Measurements from ENCODE around the gene LCN6.

DNA sequence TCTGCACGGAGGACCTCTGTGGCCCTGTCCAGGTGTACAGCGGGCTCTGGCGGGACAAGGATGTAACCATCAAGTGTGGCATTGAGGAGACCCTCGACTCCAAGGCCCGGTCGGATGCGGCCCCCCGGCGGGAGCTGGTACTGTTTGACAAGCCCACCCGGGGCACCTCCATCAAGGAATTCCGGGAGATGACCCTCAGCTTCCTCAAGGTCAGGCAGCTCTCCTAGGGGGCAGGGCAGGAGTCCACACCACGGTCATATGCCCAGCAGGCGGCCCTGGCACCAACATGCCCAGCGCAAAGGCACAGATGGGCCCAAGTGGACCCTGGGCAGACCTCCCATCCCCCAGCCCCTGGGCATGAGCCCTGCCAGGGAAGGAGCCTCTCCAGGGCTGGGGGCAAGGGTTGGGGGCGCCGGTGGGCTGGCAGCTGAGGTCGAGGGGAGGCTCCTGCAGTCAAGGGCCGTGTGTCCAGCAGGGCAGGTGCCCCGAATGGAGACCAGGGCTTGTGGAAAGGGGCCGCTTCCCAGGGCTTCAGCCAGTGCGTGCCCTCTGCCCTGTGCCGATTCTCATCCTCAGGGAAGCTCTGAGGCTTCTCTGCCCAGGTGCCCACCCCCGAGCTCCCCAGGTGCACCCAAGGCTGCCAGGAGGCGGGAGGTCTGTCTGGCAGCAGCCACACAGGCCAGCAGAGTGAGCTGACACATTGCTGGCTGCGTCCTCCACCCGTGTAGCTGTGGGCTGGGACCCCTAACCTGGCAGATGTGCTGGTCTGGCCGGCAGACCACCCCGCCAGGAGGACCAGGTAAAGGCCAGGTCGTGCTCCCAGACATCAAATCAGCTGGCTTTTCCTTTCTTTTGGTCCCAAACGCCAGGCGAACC lies 26.0 kb downstream of the LCN6 start:
- TF ChIP-seq EZH2phosphoT487 (IDR thresholded peaks at IDR 0.05; ENCODE audit: low read length) (no peak), EZH2 (optimal IDR thresholded peaks at IDR 0.05; ENCODE audit: low read depth, low read length) (no peak)
- TF ChIP-seq, protein P1, sequence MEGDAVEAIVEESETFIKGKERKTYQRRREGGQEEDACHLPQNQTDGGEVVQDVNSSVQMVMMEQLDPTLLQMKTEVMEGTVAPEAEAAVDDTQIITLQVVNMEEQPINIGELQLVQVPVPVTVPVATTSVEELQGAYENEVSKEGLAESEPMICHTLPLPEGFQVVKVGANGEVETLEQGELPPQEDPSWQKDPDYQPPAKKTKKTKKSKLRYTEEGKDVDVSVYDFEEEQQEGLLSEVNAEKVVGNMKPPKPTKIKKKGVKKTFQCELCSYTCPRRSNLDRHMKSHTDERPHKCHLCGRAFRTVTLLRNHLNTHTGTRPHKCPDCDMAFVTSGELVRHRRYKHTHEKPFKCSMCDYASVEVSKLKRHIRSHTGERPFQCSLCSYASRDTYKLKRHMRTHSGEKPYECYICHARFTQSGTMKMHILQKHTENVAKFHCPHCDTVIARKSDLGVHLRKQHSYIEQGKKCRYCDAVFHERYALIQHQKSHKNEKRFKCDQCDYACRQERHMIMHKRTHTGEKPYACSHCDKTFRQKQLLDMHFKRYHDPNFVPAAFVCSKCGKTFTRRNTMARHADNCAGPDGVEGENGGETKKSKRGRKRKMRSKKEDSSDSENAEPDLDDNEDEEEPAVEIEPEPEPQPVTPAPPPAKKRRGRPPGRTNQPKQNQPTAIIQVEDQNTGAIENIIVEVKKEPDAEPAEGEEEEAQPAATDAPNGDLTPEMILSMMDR (IDR thresholded peaks at IDR 0.05; ENCODE audit: low read length), result no peak
